Breast epithelium (tissue), 4 donors: ENCODE results near the gene MPDZ. TPM values are rescaled to one million over a fixed set of nuclear protein-coding genes. Genes with fewer than 3 reads are reported as not detected.

Source experiments
- DNase-seq, 2 donors: peaks; one replicate each; pipeline ENCODE4 v3.0.0-alpha.2; 2019; ENCODE audit warnings: low spot score in 2 of 2
- H3K27ac ChIP-seq, 2 donors: fragments of 200-600 bp; sonication (generic) in 1 of 2; one replicate each; pipeline ENCODE4 v1.5.1; 2016 to 2019; ENCODE audit warnings: mild to moderate bottlenecking in 1 of 2
- H3K27me3 ChIP-seq, 2 donors: fragments of 200-600 bp; sonication (generic) in 1 of 2; one replicate each; pipeline versions ENCODE4 v1.5.1 to v1.6.0; 2017 to 2019; ENCODE audit warnings: control low read depth in 1 of 2, mild to moderate bottlenecking in 1 of 2
- H3K36me3 ChIP-seq: fragments of 200-600 bp; one replicate; pipeline ENCODE4 v1.5.1; 2019
- H3K4me1 ChIP-seq, 2 donors: fragments of 200-600 bp; sonication (generic); one replicate each; pipeline ENCODE4 v1.5.1; 2016 to 2019; ENCODE audit warnings: control low read depth in 1 of 2
- H3K4me3 ChIP-seq, 3 donors: fragments of 200-600 bp; sonication (generic); 1 replicate in 2 of 3; 2 replicates in 1 of 3; pipeline ENCODE4 v1.5.1; 2016 to 2019; ENCODE audit warnings: mild to moderate bottlenecking in 3 of 3, moderate library complexity in 2 of 3
- H3K9me3 ChIP-seq, 2 donors: fragments of 200-600 bp; sonication (generic) in 1 of 2; one replicate each; pipeline ENCODE4 v1.5.1; 2016 to 2019; ENCODE audit warnings: control low read depth in 1 of 2
- CTCF ChIP-seq, 3 donors: fragments of 450-650 bp; IDR thresholded peaks; one replicate each; pipeline ENCODE4 v1.5.1; 2016 to 2017; ENCODE audit warnings: antibody characterized with exemption in 3 of 3, mild to moderate bottlenecking in 3 of 3, moderate library complexity in 3 of 3
- POLR2A ChIP-seq: fragments of 450-650 bp; IDR thresholded peaks from one replicate; pipeline ENCODE4 v1.6.1; 2016; ENCODE audit warnings: antibody characterized with exemption, mild to moderate bottlenecking, moderate library complexity
- POLR2AphosphoS5 ChIP-seq, 3 donors: sonication (generic); formaldehyde crosslinking; IDR thresholded peaks; one replicate each; pipeline ENCODE4 v1.6.1; 2017; ENCODE audit warnings: antibody characterized with exemption in 3 of 3
- intact Hi-C: fragments of 100-400 bp; cut with DNase I; formaldehyde crosslinking; loops from one replicate; pipeline ENCODE4 v1.15.1; 2023; ENCODE audit warnings: low total_unique reads
- total RNA-seq, 3 donors: library from RNA; depleted of rRNA; stranded (reverse); fragments of >200 nt; gene quantifications; one replicate each; pipeline ENCODE4 v1.1.0, GENCODE V29; 2016

MPDZ gene, protein sequence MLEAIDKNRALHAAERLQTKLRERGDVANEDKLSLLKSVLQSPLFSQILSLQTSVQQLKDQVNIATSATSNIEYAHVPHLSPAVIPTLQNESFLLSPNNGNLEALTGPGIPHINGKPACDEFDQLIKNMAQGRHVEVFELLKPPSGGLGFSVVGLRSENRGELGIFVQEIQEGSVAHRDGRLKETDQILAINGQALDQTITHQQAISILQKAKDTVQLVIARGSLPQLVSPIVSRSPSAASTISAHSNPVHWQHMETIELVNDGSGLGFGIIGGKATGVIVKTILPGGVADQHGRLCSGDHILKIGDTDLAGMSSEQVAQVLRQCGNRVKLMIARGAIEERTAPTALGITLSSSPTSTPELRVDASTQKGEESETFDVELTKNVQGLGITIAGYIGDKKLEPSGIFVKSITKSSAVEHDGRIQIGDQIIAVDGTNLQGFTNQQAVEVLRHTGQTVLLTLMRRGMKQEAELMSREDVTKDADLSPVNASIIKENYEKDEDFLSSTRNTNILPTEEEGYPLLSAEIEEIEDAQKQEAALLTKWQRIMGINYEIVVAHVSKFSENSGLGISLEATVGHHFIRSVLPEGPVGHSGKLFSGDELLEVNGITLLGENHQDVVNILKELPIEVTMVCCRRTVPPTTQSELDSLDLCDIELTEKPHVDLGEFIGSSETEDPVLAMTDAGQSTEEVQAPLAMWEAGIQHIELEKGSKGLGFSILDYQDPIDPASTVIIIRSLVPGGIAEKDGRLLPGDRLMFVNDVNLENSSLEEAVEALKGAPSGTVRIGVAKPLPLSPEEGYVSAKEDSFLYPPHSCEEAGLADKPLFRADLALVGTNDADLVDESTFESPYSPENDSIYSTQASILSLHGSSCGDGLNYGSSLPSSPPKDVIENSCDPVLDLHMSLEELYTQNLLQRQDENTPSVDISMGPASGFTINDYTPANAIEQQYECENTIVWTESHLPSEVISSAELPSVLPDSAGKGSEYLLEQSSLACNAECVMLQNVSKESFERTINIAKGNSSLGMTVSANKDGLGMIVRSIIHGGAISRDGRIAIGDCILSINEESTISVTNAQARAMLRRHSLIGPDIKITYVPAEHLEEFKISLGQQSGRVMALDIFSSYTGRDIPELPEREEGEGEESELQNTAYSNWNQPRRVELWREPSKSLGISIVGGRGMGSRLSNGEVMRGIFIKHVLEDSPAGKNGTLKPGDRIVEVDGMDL (N-terminal part only)
- total RNA-seq = 10 to 100 TPM; 44.2 to 63.1 (median 61.0) TPM

DNA sequence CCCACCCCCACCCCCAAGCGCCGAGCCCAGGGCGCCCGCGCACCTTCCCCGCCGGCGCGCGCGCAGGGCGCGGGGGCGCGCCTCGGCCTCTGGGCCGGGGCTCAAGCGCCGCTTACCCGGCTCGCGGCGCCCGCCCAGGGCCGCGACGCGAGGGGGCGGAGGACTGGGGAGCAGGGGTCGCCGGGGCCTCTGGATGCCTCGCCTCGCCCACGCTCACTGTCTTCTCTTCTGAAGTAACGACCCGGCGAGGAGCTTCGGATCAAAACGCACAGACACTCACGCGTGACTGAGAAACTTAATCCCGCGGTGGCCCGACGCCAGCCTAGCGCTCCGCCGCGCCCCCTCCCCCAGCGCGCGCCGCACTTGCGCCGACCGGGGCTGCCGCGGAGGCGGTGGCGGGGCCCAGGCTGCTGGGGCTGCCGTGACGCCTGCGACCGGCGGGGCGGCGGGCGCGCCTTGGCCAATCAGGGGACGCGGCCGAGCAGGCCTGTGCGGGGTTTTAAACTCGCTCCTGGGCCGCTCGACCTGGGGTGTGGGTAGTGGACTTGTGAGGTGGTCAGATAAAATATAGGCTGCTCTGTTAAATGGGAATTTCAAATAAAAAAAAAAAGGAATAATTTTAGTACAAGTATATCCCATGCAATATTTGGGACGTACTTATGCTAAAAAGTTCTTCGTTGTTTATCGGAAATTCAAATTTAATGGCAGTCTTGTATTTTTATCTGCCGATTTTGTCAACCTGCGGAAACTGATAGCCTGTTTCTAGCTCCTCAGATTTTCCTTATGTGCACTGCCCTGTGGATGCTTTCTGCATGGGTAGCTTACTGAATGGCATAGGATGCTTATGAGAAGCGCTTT is at the start of gene MPDZ:
TSS of gene MPDZ (minus strand) at position 409 of the 858 bp plus-strand sequence. CDS start 29,377 bp downstream, outside the sequence.
- intact Hi-C loops = no loop called here
- Histone ChIP-seq H3K27me3 (no peaks in the 10 kb centered on the region), H3K36me3 (no peaks in the 10 kb centered on the region), H3K27ac (peak within 1 kb of the TSS; percentile 88 to 98), H3K4me1 (no peaks in the 10 kb centered on the region), H3K4me3 (peak within 1 kb of the TSS; percentile 72 to 90 (median 74)), H3K9me3 (no peaks in the 10 kb centered on the region)
- TF ChIP-seq CTCF (IDR thresholded peaks at IDR 0.05) = no peak
- peak in 2 of 3 donors; percentile 19 to 31 for TF ChIP-seq POLR2AphosphoS5 (IDR thresholded peaks at IDR 0.05)
- peak; percentile 57 to 58 for DNase-seq

DNA sequence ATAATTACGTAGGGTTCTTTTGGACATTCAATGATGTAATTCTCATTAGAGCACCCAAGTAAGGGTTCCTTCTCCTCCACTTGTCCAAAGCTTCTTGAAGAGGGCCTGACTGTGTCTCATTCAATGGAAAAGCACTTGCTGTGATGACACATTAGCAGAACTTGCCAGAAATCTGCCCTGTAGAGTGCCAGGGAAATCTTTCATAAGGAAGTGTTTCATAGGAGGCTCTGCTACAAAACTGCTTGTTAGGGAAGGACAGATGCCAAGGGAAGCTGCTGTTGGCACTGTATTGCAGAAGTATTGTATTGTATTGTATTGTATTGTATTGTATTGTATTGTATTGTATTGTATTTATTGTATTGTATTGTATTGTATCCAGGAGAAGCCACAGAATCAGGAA is 45.5 kb upstream of the MPDZ start:
- no peaks in the 10 kb centered on the region for H3K27me3 ChIP-seq
- no peak overlapping the region for H3K4me3 ChIP-seq
- peak in 1 of 2 donors; percentile 41 for DNase-seq
- intact Hi-C loops = no loop called here
- TF ChIP-seq POLR2AphosphoS5 (IDR thresholded peaks at IDR 0.05) = no peak
- no peak overlapping the region for H3K27ac ChIP-seq
- no peaks in the 10 kb centered on the region for H3K4me1 ChIP-seq
- no peaks in the 10 kb centered on the region for H3K36me3 ChIP-seq
- no peaks in the 10 kb centered on the region for H3K9me3 ChIP-seq

- Histone ChIP-seq H3K4me3 (peak overlapping the region in 2 of 3 donors; percentile 35 to 51), H3K36me3 (no peaks in the 10 kb centered on the region), H3K4me1 (no peaks in the 10 kb centered on the region), H3K9me3 (peaks cover 0 to 2% of the 10 kb centered on the region in 2 donors), H3K27me3 (no peaks in the 10 kb centered on the region), H3K27ac (no peak overlapping the region)
- peak in 1 of 2 donors; percentile 23 for DNase-seq
- TF ChIP-seq CTCF (IDR thresholded peaks at IDR 0.05) (no peak), POLR2A (no peak), POLR2AphosphoS5 (IDR thresholded peaks at IDR 0.05) (no peak)
- intact Hi-C loops = no loop called here
Measured at GRCh38 chr9:13322828-13323550, 43.5 kb upstream of the MPDZ start.

GRCh38 chr9:13318027-13318426 is 38.5 kb upstream of the MPDZ start:
- DNase-seq = no peak
- intact Hi-C loops = no loop called here

More at GRCh38 chr9:13318027-13318426, 38.5 kb upstream of the MPDZ start:
- Histone ChIP-seq H3K4me3 (no peak overlapping the region), H3K36me3 (no peaks in the 10 kb centered on the region), H3K27me3 (no peaks in the 10 kb centered on the region), H3K9me3 (peaks cover 0 to 6% of the 10 kb centered on the region in 2 donors), H3K4me1 (no peaks in the 10 kb centered on the region), H3K27ac (no peak overlapping the region)
- TF ChIP-seq POLR2A (no peak), CTCF (IDR thresholded peaks at IDR 0.05) (no peak)
